Stimulated activated CD8-positive, alpha-beta memory T cell treated with anti-CD3 and anti-CD28 coated beads, Interleukin-4, amount 100 ng/mL, for 48 hours (primary cell): ENCODE measurements around the gene PDSS2.

Experiments used
- DNase-seq: peaks from one replicate; pipeline ENCODE4 v3.0.0-alpha.2; 2020

Gene PDSS2

DNA sequence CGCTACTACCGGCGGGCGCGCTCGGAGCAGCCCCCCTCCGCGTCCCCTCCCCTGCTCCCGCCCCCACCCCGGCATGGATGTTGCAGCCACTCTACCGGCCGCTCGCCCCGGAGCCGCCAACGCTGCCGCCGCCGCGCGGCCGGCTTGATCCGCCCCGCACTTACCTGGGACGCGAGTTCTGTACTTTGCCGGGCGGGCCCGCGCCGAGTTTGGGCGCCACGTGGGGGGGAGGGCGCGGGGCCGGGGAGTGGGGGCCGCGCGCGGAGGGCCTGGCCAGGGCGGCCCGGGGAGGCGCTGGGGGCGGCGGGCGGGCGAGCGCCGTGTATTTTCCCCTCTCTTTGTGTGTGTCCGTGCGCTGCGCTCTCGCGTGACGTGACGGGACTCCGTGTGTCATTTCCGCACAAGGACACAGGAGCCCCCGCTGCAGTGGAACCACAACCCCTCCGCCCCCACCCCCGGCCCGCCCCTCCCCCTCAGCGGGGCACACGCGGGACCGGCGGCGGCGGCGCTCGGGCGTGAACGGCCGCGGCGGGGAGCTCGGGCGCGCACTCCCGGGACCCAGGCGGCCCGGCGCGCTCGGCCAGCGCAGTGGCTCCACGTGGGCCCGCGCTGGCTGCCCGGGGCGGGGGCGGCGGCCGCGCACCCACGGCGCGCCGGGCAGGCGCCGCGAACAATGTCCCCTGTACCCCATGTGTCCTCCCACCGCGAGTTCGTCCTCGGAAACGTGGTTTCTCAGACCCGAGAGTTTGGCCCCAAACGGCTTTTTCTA lies 344.3 kb downstream of the PDSS2 start, which contains the start of gene BEND3:
TSS of gene BEND3 (minus strand) at position 590 of the 769 bp plus-strand sequence. CDS start 16,230 bp downstream, outside the sequence.
- peak; percentile 49 for DNase-seq

DNA sequence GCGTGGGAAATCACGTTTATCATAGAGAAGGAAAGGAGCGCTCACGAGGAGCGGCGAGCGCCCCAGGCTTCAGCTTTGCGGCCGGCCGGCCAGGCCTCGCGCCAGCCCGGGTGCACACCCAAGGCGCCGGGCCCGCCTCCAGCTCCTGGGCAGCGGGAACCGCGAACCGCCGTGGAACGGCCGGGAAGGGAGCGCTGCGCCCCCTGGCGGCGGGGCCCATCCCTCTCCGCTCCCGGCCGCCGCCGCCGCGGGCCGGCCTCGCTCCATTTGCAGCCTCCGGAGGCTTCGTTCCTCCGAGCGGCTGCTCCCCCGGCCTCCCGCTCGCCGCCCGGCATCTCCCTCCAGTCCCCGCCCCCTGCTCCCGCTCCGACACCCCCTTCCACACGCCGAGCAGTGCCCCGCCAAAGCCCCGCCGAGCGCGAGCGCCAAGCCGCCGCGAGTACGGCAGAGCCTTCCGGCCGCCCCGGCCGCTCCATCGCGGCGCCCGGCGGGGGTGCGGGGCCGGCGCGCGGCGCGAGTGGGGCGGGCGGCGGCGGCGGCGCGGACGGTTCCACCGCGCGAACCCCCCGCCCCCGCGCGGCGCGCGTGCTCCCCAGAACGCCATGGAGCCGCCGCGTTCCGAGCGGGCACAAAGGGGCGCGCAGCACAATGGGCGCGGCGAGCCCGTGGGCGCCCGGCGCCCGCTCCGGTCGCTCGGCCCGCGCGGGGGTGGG lies 345.0 kb downstream of the PDSS2 start:
- DNase-seq = peak; percentile 87

DNA sequence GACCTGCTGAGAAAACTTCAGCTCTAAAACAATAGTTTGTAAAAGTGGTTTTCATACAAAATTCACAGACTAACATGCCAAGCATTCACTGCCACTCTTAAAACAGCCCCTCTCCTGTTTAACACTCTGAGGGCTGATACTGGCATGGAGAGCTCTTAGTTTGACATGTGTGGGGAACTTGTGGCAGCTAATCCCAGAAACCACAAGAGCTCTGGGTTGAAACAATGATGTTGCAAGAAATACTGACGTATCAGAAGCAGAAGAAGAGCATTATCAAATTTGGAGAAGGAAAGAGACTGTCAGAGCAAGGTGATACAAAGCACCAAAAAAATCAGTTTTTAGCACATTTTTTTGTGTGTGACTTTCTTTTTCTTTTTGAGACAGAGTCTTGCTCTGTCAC lies 349.2 kb downstream of the PDSS2 start:
- DNase-seq = no peak

DNA sequence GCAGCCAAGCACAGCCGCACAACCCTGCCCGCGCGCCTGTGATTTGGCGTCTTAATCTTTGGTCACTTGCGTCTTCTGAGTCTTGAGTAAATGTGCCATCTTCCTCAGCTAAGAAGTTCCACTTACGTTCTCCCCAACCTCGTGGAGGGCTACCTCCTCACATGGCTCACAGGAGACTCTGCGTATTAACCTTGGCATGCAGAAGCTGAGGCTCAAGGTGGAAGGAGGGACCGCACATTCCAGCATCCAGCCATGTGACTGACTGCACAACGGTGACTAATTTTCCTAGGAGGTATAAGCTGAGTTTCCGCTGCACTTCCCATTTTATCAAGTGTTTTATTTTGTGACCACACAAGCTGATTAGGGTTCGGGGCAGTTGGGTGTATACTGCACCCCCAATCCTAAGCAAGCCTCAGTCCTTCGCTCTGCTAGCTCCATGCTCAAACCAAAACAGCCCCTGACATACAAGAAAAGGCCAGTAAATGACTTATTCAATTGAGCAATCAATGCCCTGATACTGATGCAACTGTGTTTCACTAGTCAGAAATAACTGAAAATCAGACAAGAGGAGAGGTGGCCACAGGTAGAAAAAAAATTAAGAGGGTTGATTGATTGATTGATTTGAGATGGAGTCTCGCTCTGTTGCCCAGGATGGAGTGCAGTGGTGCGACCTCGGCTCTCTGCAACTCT lies 351.0 kb downstream of the PDSS2 start:
- DNase-seq = no peak

DNA sequence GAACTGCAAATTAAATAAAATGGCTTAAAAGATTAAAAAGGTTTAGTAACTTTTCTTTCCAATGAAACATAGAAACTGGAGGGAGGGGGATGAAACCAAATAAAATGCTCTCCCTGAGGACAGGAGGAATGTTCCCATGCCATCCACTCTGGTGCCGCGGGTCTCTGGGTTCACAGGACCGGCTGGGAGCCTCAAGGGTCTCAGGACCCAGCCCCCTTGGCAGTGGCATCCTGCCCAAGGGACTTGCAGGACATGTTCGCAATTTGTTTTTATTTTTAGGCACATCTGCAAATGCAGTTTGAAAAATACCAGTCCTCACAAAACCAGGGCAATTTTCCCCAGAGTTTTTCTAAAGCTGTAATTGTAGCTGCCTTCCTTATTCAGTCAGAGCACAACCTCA lies 351.6 kb downstream of the PDSS2 start:
- DNase-seq = no peak

DNA sequence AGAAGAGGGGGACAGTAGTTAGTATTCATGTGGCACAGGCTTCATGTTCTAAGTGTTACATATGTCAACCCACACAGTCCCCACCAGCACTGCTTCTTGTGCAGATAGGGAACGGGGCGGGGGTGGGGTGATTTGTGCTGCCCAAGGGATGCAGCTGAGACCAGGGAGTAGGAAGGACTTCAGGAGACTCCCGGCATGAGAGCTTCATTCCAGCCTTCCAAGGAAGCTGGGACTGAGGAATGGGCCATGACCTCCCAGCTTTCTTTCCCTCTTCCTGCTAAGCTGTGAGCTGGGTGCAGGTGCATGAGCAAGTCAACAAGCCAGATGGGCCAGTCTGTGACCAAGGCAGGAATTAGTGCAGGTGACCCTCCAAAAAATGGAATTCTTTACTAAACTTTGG lies 353.2 kb downstream of the PDSS2 start:
- no peak for DNase-seq

DNA sequence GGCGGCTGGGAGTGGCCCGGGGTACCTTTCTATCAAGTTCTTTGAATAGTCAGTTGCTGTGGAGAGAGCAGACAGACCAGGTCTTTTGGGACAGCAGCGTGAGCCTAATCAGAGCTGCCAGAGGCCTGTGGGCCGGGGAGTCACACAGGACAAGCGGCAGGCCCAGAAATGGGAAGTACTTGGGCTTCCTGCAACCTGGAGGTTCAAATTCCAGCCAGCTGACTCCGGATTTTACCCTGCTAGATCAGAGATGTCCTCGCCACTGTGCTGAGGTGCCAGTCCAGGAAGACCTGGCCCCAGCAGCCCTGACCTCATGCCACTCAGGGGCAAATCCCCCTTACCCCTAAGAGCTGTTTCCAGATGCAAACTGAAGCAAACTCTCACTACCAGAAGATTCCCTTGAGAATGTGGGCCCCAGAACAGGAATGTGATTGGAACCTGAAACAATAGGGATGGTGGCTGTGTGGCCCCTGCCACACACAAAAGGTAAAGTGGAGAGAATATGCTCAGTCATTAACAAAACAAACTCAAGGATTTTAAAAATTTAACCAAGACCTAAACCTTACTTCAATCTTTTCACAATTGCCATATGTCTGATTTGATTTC lies 353.8 kb downstream of the PDSS2 start:
- DNase-seq = no peak

DNA sequence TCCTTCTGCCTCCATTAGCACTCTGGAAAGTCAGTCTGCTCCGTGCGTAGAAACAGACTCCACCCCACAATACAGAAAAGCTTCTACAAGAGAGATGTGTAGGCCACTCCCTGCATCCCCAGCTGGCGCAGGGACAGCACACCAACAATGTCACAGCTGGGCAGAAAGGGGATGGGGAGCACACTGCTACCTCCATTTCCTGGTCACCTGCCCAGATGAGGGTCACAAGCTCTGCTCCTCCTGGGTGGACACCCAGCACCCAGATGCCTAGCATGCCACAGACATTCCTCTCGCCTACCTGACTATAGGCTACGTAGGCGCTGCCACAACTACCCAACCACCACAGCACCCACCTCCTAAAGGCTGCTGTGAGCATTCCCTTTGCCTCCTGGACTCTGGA lies 356.3 kb downstream of the PDSS2 start:
- no peak for DNase-seq
